ENCODE data around the gene IP6K1.
"Not testable (repeated sequence)": the region's sequence is repeated elsewhere in the genome, so short reads cannot be mapped to it uniquely, and the experiment has no call there.

The IP6K1 gene

GRCh38 chr3:49769286-49769915, 16.9 kb downstream of the IP6K1 start:
- DNase-seq (ENCODE audit: low spot score): no peak

- no peak for DNase-seq (ENCODE audit: low spot score)
Observed at GRCh38 chr3:49763981-49764380, 22.4 kb downstream of the IP6K1 start.

- no peak for DNase-seq (ENCODE audit: low spot score)
Observed at GRCh38 chr3:49761661-49762060, 24.7 kb downstream of the IP6K1 start.

GRCh38 chr3:49759226-49759625, 27.1 kb downstream of the IP6K1 start:
- DNase-seq (ENCODE audit: low spot score): no peak

- DNase-seq (ENCODE audit: low spot score): no peak
Observed at GRCh38 chr3:49757197-49757596, 29.1 kb downstream of the IP6K1 start.

- DNase-seq (ENCODE audit: low spot score): no peak
Observed at GRCh38 chr3:49756036-49756435, 30.3 kb downstream of the IP6K1 start.

GRCh38 chr3:49754536-49754935, 31.8 kb downstream of the IP6K1 start:
- no peak for DNase-seq (ENCODE audit: low spot score)

GRCh38 chr3:49751501-49751900, 34.8 kb downstream of the IP6K1 start:
- DNase-seq (ENCODE audit: low spot score): no peak

- no peak for DNase-seq (ENCODE audit: low spot score)
Observed at GRCh38 chr3:49750056-49750455, 36.3 kb downstream of the IP6K1 start.

- not testable (repeated sequence) for DNase-seq (ENCODE audit: low spot score)
Observed at GRCh38 chr3:49748874-49749273, 37.5 kb downstream of the IP6K1 start.

- DNase-seq (ENCODE audit: low spot score): no peak
Observed at GRCh38 chr3:49747792-49748480, 38.4 kb downstream of the IP6K1 start.

GRCh38 chr3:49745986-49746385, 40.4 kb downstream of the IP6K1 start:
- DNase-seq (ENCODE audit: low spot score): no peak

GRCh38 chr3:49740427-49740826, 45.9 kb downstream of the IP6K1 start:
- DNase-seq (ENCODE audit: low spot score): no peak

GRCh38 chr3:49738067-49738713, 48.2 kb downstream of the IP6K1 start:
- DNase-seq (ENCODE audit: low spot score): no peak

- DNase-seq (ENCODE audit: low spot score): no peak
Observed at GRCh38 chr3:49734752-49735151, 51.6 kb downstream of the IP6K1 start.

- DNase-seq (ENCODE audit: low spot score): no peak
Observed at GRCh38 chr3:49733551-49733950, 52.8 kb downstream of the IP6K1 start.

- no peak for DNase-seq (ENCODE audit: low spot score)
Observed at GRCh38 chr3:49732597-49732996, 53.7 kb downstream of the IP6K1 start.

GRCh38 chr3:49729966-49730609, 56.3 kb downstream of the IP6K1 start:
- no peak for DNase-seq (ENCODE audit: low spot score)

GRCh38 chr3:49727924-49728361, 58.4 kb downstream of the IP6K1 start:
- no peak for DNase-seq (ENCODE audit: low spot score)

GRCh38 chr3:49727154-49727923, 59.0 kb downstream of the IP6K1 start:
- no peak for DNase-seq (ENCODE audit: low spot score)

- DNase-seq (ENCODE audit: low spot score): no peak
Observed at GRCh38 chr3:49725906-49726681, 60.2 kb downstream of the IP6K1 start.
